K562 (cell line): ENCODE measurements around the gene CDC23. TPM values are rescaled to one million over a fixed set of nuclear protein-coding genes. Genes with fewer than 3 reads are reported as not detected.

Experiments used
- ATAC-seq: fragments of 200-7000 bp; cut with Tn5 transposase; 3 replicates; pipeline ENCODE4 v1.9.1; 2020; ENCODE audit warnings: moderate library complexity
- BruUV-seq: library from RNA; stranded (reverse); fragments of 400-500 nt; replicated peaks from 2 replicates; lab custom pipeline; 2021; lab: Mats Ljungman, UMichigan
- CTCF ChIA-PET: fragments of 300-600 bp; formaldehyde crosslinking; extraction: SDS; loops from one replicate; lab custom pipeline; 2021; ENCODE audit warnings: low intra/inter-chr PET ratio; lab: Yijun Ruan, JAX
- POLR2A ChIA-PET: fragments of 300-600, 350-650 bp; sonication (Branson Sonifier 250); formaldehyde crosslinking; extraction: SDS; loops from one replicate; lab custom pipeline; 2021; ENCODE audit warnings: antibody characterized with exemption, inconsistent platforms; lab: Yijun Ruan, JAX
- DNase-seq, 4 experiments: peaks; one replicate each; pipeline versions ENCODE4 v3.0.0 to v3.0.0-alpha.2; 2011 to 2018; ENCODE audit warnings: low spot score in 3 of 4, mixed read lengths in 3 of 4; ENCODE audit errors: extremely low read depth in 1 of 4
- FAIRE-seq: peaks from 2 replicates; lab custom pipeline; 2011; peaks lifted over from hg19 to GRCh38; lab: Jason Lieb, UNC
- H2AFZ ChIP-seq: 2 replicates; pipeline ENCODE4 v1.6.0; 2011; ENCODE audit warnings: low read depth, low read length, control low read depth, inconsistent platforms
- H3K27ac ChIP-seq: fragments of 200-600 bp; 3 replicates; pipeline ENCODE4 v1.8.0; 2011; ENCODE audit warnings: low read depth, mild to moderate bottlenecking, control low read depth, inconsistent platforms, low read length, moderate library complexity, mixed read lengths; ENCODE audit errors: extremely low read depth
- H3K27me3 ChIP-seq, 2 experiments: fragments of 300-600 bp in 1 of 2; 2 replicates in 1 of 2; 3 replicates in 1 of 2; pipeline versions ENCODE4 v1.6.0 to v1.8.0; 2011; ENCODE audit warnings: inconsistent platforms in 2 of 2, low read length in 2 of 2, mild to moderate bottlenecking in 1 of 2, mixed read lengths in 1 of 2, moderate library complexity in 1 of 2; ENCODE audit not compliant: control insufficient read depth in 2 of 2, insufficient read depth in 2 of 2
- H3K36me3 ChIP-seq: fragments of 300-600 bp; 3 replicates; pipeline ENCODE4 v1.8.0; 2011; ENCODE audit warnings: mild to moderate bottlenecking, low read length, inconsistent platforms; ENCODE audit not compliant: control insufficient read depth, insufficient read depth
- H3K4me1 ChIP-seq, 2 experiments: fragments of 200-600 bp in 1 of 2; replicated peaks in 1 of 2; 2 replicates in 1 of 2; 3 replicates in 1 of 2; pipeline versions ENCODE4 v1.5.1 to v1.8.0; 2011; ENCODE audit warnings: inconsistent platforms in 2 of 2, low read length in 2 of 2, mild to moderate bottlenecking in 1 of 2, mixed read lengths in 1 of 2, moderate library complexity in 1 of 2; ENCODE audit not compliant: control insufficient read depth in 2 of 2, insufficient read depth in 2 of 2
- H3K4me2 ChIP-seq: 2 replicates; pipeline ENCODE4 v1.6.1; 2011; ENCODE audit warnings: low read length, control low read depth, inconsistent platforms, mixed read lengths; ENCODE audit not compliant: insufficient read depth
- H3K4me3 ChIP-seq: fragments of 200-600 bp; sonication (generic), shearing (Covaris generic); 2 replicates; pipeline ENCODE4 v1.5.1; 2016; ENCODE audit warnings: control low read depth, inconsistent platforms
- H3K79me2 ChIP-seq: fragments of 200-600 bp; 3 replicates; pipeline ENCODE4 v1.8.0; 2011; ENCODE audit warnings: low read length, inconsistent platforms; ENCODE audit not compliant: control insufficient read depth, insufficient read depth
- H3K9ac ChIP-seq, 2 experiments: 2 replicates each; pipeline versions ENCODE4 v1.6.0 to v1.6.1; 2011; ENCODE audit warnings: low read depth in 2 of 2, low read length in 2 of 2, control low read depth in 1 of 2, inconsistent platforms in 1 of 2, mild to moderate bottlenecking in 1 of 2, mixed read lengths in 1 of 2; ENCODE audit not compliant: insufficient read depth in 1 of 2
- H3K9me1 ChIP-seq: one replicate; pipeline ENCODE4 v1.6.0; 2011; ENCODE audit warnings: inconsistent platforms, mild to moderate bottlenecking, low read length, moderate library complexity; ENCODE audit not compliant: control insufficient read depth, insufficient read depth
- H3K9me3 ChIP-seq: replicated peaks from 2 replicates; pipeline ENCODE4 v1.5.1; 2011; ENCODE audit warnings: low read depth, low read length, inconsistent platforms; ENCODE audit not compliant: control insufficient read depth, insufficient read depth
- H4K20me1 ChIP-seq: replicated peaks from 2 replicates; pipeline ENCODE4 v1.6.1; 2011; ENCODE audit warnings: low read length, inconsistent platforms, mixed read lengths; ENCODE audit not compliant: control insufficient read depth, insufficient read depth
- ATF3 ChIP-seq, 2 experiments: fragments of 450-650 bp in 1 of 2; sonication (generic) in 1 of 2; formaldehyde crosslinking in 1 of 2; IDR thresholded peaks in 1 of 2; conservative IDR thresholded peaks in 1 of 2; 2 replicates each; pipeline versions ENCODE4 v1.6.1 to v1.8.1; 2016 to 2023; ENCODE audit warnings: mild to moderate bottlenecking in 2 of 2, moderate library complexity in 2 of 2, inconsistent platforms in 1 of 2, missing genetic modification reagents in 1 of 2
- E2F5 ChIP-seq: sonication (generic); formaldehyde crosslinking; IDR thresholded peaks from 2 replicates; pipeline ENCODE4 v1.8.0; 2022; ENCODE audit warnings: mild to moderate bottlenecking, missing genetic modification reagents
- ELK3 ChIP-seq: fragments of 450-650 bp; formaldehyde crosslinking; IDR thresholded peaks from 2 replicates; pipeline ENCODE4 v1.4.0; 2020; ENCODE audit warnings: mild to moderate bottlenecking
- FOSL1 ChIP-seq: fragments of 200-800 bp; sonication (Bioruptor generic); conservative IDR thresholded peaks from 2 replicates; pipeline ENCODE4 v1.6.1; 2016; ENCODE audit warnings: missing genetic modification characterization, missing compliant biosample characterization
- FUS ChIP-seq: fragments of 200-400 bp; formaldehyde crosslinking; optimal IDR thresholded peaks from 2 replicates; pipeline ENCODE3; 2017; ENCODE audit warnings: low read depth, low read length
- JUND ChIP-seq, 2 experiments: IDR thresholded peaks; 2 replicates in 1 of 2; 3 replicates in 1 of 2; pipeline ENCODE4 v1.6.1; 2011; ENCODE audit warnings: borderline replicate concordance in 2 of 2, low read depth in 2 of 2, low read length in 2 of 2, improper control_type of control experiment in 1 of 2, missing biosample characterization in 1 of 2, missing genetic modification characterization in 1 of 2, missing genetic modification reagents in 1 of 2
- NR2C1 ChIP-seq, 2 experiments: fragments of 450-650 bp; IDR thresholded peaks; 2 replicates each; pipeline ENCODE4 v1.6.1; 2017; ENCODE audit warnings: mild to moderate bottlenecking in 2 of 2, antibody characterized with exemption in 1 of 2, inconsistent platforms in 1 of 2, missing compliant biosample characterization in 1 of 2, missing genetic modification characterization in 1 of 2
- SPI1 ChIP-seq: IDR thresholded peaks from 2 replicates; pipeline ENCODE4 v1.6.1; 2011; ENCODE audit warnings: low read depth, low read length, control low read depth, borderline replicate concordance
- YBX1 ChIP-seq: fragments of 450-650 bp; IDR thresholded peaks from 2 replicates; pipeline ENCODE4 v1.7.1; 2016; ENCODE audit warnings: mild to moderate bottlenecking
- ZKSCAN8 ChIP-seq: fragments of 200-800 bp; sonication (Bioruptor generic); IDR thresholded peaks from 2 replicates; pipeline ENCODE4 v1.6.1; 2016; ENCODE audit warnings: missing genetic modification characterization, missing compliant biosample characterization
- ZNF830 ChIP-seq: fragments of 250-450 bp; sonication (Bioruptor Pico); IDR thresholded peaks from 2 replicates; pipeline ENCODE4 v1.5.0; 2021; ENCODE audit warnings: mild to moderate bottlenecking
- WGBS: fragments of 100-300 bp; shearing (Covaris generic); methylation state at CpG from one replicate; pipeline ENCODE4 v1.1.6; 2016; ENCODE audit warnings: low coverage, mixed read lengths; ENCODE audit not compliant: insufficient coverage; ENCODE audit errors: missing lambda C conversion rate; 5-methylcytosine and 5-hydroxymethylcytosine counted together
- in situ Hi-C: fragments of 300-500 bp; cut with MboI; formaldehyde crosslinking; loops from 4 replicates; pipeline ENCODE4 v1.15.0; 2018; ENCODE audit warnings: inconsistent platforms, mixed read lengths
- intact Hi-C: fragments of 100-400 bp; cut with micrococcal nuclease; formaldehyde crosslinking; loops from 2 replicates; pipeline ENCODE4 v1.14.2; 2022
- polyA plus RNA-seq, 8 experiments: library from polyadenylated mRNA; depleted of rRNA in 4 of 8; stranded (reverse) in 5 of 8; unstranded in 3 of 8; fragments of >200 nt; fragmentation: Nextera tagmentation in 2 of 8; fragmentation: Illumina TruSeq in 1 of 8; extraction: Ambion mirVana in 2 of 8; extraction: Trizol in 1 of 8; gene quantifications; 2 replicates each; pipeline versions ENCODE4 v1.2.1 to v1.2.3, GENCODE V29; 2011 to 2014; ENCODE audit warnings: inconsistent platforms in 1 of 8, missing spikeins in 1 of 8
- total RNA-seq, 7 experiments: library from RNA; depleted of rRNA in 6 of 7; stranded (reverse); fragments of >200 nt in 6 of 7; fragmentation: Illumina TruSeq in 2 of 7; extraction: Trizol in 2 of 7; gene quantifications; 2 replicates each; pipeline versions ENCODE4 v1.2.1 to v1.2.3, GENCODE V29; 2011 to 2021; ENCODE audit warnings: low replicate concordance in 1 of 7
- TF ChIP-seq, protein P1 (sequence below), 2 experiments: IDR thresholded peaks in 1 of 2; conservative IDR thresholded peaks in 1 of 2; 2 replicates each; pipeline ENCODE4 v1.6.1; 2016; ENCODE audit warnings: low read depth in 2 of 2, mild to moderate bottlenecking in 1 of 2, missing compliant biosample characterization in 1 of 2, missing genetic modification characterization in 1 of 2, moderate library complexity in 1 of 2

The CDC23 gene
- total and polyA plus RNA-seq, 9 of the 15 experiments (the other 6 are each of a cell fraction or from before 2014, with no cell fraction given) = 34.5 to 157 (median 65.5) TPM

- H4K20me1 ChIP-seq = no peaks in the 10 kb centered on the region
- no peaks in the 10 kb centered on the region for H3K9me3 ChIP-seq
- WGBS = 0% methylated on average over 1 of the region's 1 CpG
- no peak overlapping the region for H3K4me2 ChIP-seq
- H3K9me1 ChIP-seq = no peaks in the 10 kb centered on the region
- no peak overlapping the region for H3K9ac ChIP-seq
- ChIA-PET CTCF (no interaction called here), POLR2A (interaction anchor here (0.6 to 1.6 kb wide), 6 partner anchors 9 to 191 kb away, joined by 3 to 6 read pairs (median 3); partner anchors contain the start of gene NME5)
- H2AFZ ChIP-seq = no peak overlapping the region
- ATAC-seq (peak; percentile 33; the same call in 2 of the 3 replicates), FAIRE-seq (no peak), DNase-seq (peak in 1 of 4 experiments; percentile 28)
- in situ Hi-C loops = no loop called here
- no peaks in the 10 kb centered on the region for H3K4me1 ChIP-seq
- BruUV-seq = no TSS peak
- intact Hi-C loops = no loop called here
- H3K27me3 ChIP-seq = peaks cover 4 to 10% of the 10 kb centered on the region in 2 experiments; a peak in 2 of 5 replicates
- H3K79me2 ChIP-seq = no peaks in the 10 kb centered on the region
- no peak overlapping the region for H3K27ac ChIP-seq
- H3K4me3 ChIP-seq = no peak overlapping the region
- TF ChIP-seq SPI1 (no peak), NR2C1 (IDR thresholded peaks at IDR 0.05) (no peak), NR2C1 (tag; IDR thresholded peaks at IDR 0.05) (no peak), ELK3 (CRISPR knock-in tag) (no peak), ZNF830 (no peak), E2F5 (CRISPR knock-in tag) (no peak), ATF3 (IDR thresholded peaks at IDR 0.05) (peak; percentile 28; the same call in 1 of the 2 replicates), ATF3 (CRISPR knock-in tag; conservative IDR thresholded peaks at IDR 0.05) (no peak), JUND (IDR thresholded peaks at IDR 0.05; ENCODE audit: borderline replicate concordance, low read depth, low read length) (0 out of 2 replicates have a peak, but pooled peaks have one; percentile 14), JUND (tag; IDR thresholded peaks at IDR 0.05; ENCODE audit: borderline replicate concordance, low read depth, low read length) (no peak), YBX1 (no peak), FUS (no peak), ZKSCAN8 (no peak), FOSL1 (tag) (peak; percentile 41)
- TF ChIP-seq, protein P1, sequence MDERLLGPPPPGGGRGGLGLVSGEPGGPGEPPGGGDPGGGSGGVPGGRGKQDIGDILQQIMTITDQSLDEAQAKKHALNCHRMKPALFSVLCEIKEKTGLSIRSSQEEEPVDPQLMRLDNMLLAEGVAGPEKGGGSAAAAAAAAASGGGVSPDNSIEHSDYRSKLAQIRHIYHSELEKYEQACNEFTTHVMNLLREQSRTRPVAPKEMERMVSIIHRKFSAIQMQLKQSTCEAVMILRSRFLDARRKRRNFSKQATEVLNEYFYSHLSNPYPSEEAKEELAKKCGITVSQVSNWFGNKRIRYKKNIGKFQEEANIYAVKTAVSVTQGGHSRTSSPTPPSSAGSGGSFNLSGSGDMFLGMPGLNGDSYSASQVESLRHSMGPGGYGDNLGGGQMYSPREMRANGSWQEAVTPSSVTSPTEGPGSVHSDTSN (CRISPR knock-in tag; IDR thresholded peaks at IDR 0.05; ENCODE audit: low read depth) = no peak
- TF ChIP-seq, protein P1 (tag; conservative IDR thresholded peaks at IDR 0.05; ENCODE audit: low read depth) = no peak
- no peaks in the 10 kb centered on the region for H3K36me3 ChIP-seq
These were observed 64.3 kb downstream of the CDC23 start for GRCh38 chr5:138148811-138149210.
